K562 (cell line): Measurements from ENCODE around the gene UFSP1. TPM values are rescaled to one million over a fixed set of nuclear protein-coding genes. Genes with fewer than 3 reads are reported as not detected.

Source experiments
- ATF3 ChIP-seq, 2 experiments: fragments of 450-650 bp in 1 of 2; sonication (generic) in 1 of 2; formaldehyde crosslinking in 1 of 2; IDR thresholded peaks in 1 of 2; conservative IDR thresholded peaks in 1 of 2; 2 replicates each; pipeline versions ENCODE4 v1.6.1 to v1.8.1; 2016 to 2023; ENCODE audit warnings: mild to moderate bottlenecking in 2 of 2, moderate library complexity in 2 of 2, inconsistent platforms in 1 of 2, missing genetic modification reagents in 1 of 2
- BCL6 ChIP-seq: fragments of 250-450 bp; sonication (Bioruptor Pico); IDR thresholded peaks from 2 replicates; pipeline ENCODE4 v1.4.0; 2020
- BHLHE40 ChIP-seq: IDR thresholded peaks from 2 replicates; pipeline ENCODE4 v1.6.1; 2011; ENCODE audit warnings: low read length, improper control_type of control experiment
- CBX1 ChIP-seq: sonication (generic); IDR thresholded peaks from 2 replicates; pipeline ENCODE4 v1.6.1; 2016; ENCODE audit warnings: antibody characterized with exemption, low read depth, mild to moderate bottlenecking
- CBX5 ChIP-seq: IDR thresholded peaks from 2 replicates; pipeline ENCODE4 v1.6.1; 2014; ENCODE audit warnings: low read depth, borderline replicate concordance
- CLOCK ChIP-seq: fragments of 250-450 bp; sonication (Bioruptor Pico); IDR thresholded peaks from 2 replicates; pipeline ENCODE4 v1.4.0; 2020; ENCODE audit warnings: mild to moderate bottlenecking, moderate library complexity, borderline replicate concordance
- DACH1 ChIP-seq: fragments of 450-650 bp; IDR thresholded peaks from 2 replicates; pipeline ENCODE4 v1.6.1; 2018; ENCODE audit not compliant: partially characterized antibody
- DDX20 ChIP-seq: fragments of 450-650 bp; IDR thresholded peaks from 2 replicates; pipeline ENCODE4 v1.6.1; 2016; ENCODE audit warnings: missing genetic modification characterization, low read depth, mild to moderate bottlenecking, missing compliant biosample characterization, moderate library complexity
- HDGF ChIP-seq: fragments of 450-650 bp; IDR thresholded peaks from 2 replicates; pipeline ENCODE4 v1.6.1; 2016
- HSF4 ChIP-seq: fragments of 250-450 bp; sonication (Bioruptor Pico); IDR thresholded peaks from 2 replicates; pipeline ENCODE4 v2.1.2; 2022; ENCODE audit warnings: mild to moderate bottlenecking, moderate library complexity, borderline replicate concordance
- NCOA1 ChIP-seq: fragments of 450-650 bp; IDR thresholded peaks from 2 replicates; pipeline ENCODE4 v1.6.1; 2016; ENCODE audit warnings: low read depth
- POLR2G ChIP-seq: fragments of 200-400 bp; formaldehyde crosslinking; IDR thresholded peaks from 2 replicates; pipeline ENCODE4 v1.6.1; 2017; ENCODE audit warnings: low read depth, mild to moderate bottlenecking, antibody characterized with exemption, low read length, moderate library complexity
- POLR2H ChIP-seq: IDR thresholded peaks from 2 replicates; pipeline ENCODE4 v1.6.1; 2016; ENCODE audit warnings: missing genetic modification characterization, low read depth, mild to moderate bottlenecking, control low read depth, missing compliant biosample characterization, moderate library complexity
- RBM17 ChIP-seq: fragments of 200-400 bp; formaldehyde crosslinking; IDR thresholded peaks from 2 replicates; pipeline ENCODE4 v1.6.1; 2017; ENCODE audit warnings: low read depth, mild to moderate bottlenecking, low read length, borderline replicate concordance
- SRF ChIP-seq, 2 experiments: fragments of 250-450, 450-650 bp in 1 of 2; sonication (Bioruptor Pico) in 1 of 2; sonication (generic) in 1 of 2; formaldehyde crosslinking; IDR thresholded peaks; 2 replicates each; pipeline versions ENCODE4 v1.5.0 to v1.5.1; 2020 to 2022; ENCODE audit warnings: mild to moderate bottlenecking in 1 of 2, missing genetic modification reagents in 1 of 2
- TBP ChIP-seq: optimal IDR thresholded peaks from 2 replicates; pipeline ENCODE3; 2011; ENCODE audit warnings: low read depth, low read length, improper control_type of control experiment
- ZNF12 ChIP-seq: sonication (generic); formaldehyde crosslinking; IDR thresholded peaks from 2 replicates; pipeline ENCODE4 v1.4.0; 2020; ENCODE audit warnings: mild to moderate bottlenecking, missing genetic modification reagents
- ZNF217 ChIP-seq: sonication (generic); formaldehyde crosslinking; IDR thresholded peaks from 2 replicates; pipeline ENCODE4 v1.8.0; 2022; ENCODE audit warnings: mild to moderate bottlenecking, missing genetic modification reagents
- ZNF609 ChIP-seq: sonication (generic); formaldehyde crosslinking; IDR thresholded peaks from 2 replicates; pipeline ENCODE4 v1.8.1; 2023; ENCODE audit warnings: missing genetic modification reagents, mild to moderate bottlenecking, borderline replicate concordance
- polyA plus RNA-seq, 8 experiments: library from polyadenylated mRNA; depleted of rRNA in 4 of 8; stranded (reverse) in 5 of 8; unstranded in 3 of 8; fragments of >200 nt; fragmentation: Nextera tagmentation in 2 of 8; fragmentation: Illumina TruSeq in 1 of 8; extraction: Ambion mirVana in 2 of 8; extraction: Trizol in 1 of 8; gene quantifications; 2 replicates each; pipeline versions ENCODE4 v1.2.1 to v1.2.3, GENCODE V29; 2011 to 2014; ENCODE audit warnings: inconsistent platforms in 1 of 8, missing spikeins in 1 of 8
- total RNA-seq, 7 experiments: library from RNA; depleted of rRNA in 6 of 7; stranded (reverse); fragments of >200 nt in 6 of 7; fragmentation: Illumina TruSeq in 2 of 7; extraction: Trizol in 2 of 7; gene quantifications; 2 replicates each; pipeline versions ENCODE4 v1.2.1 to v1.2.3, GENCODE V29; 2011 to 2021; ENCODE audit warnings: low replicate concordance in 1 of 7

The UFSP1 gene
- total and polyA plus RNA-seq, 9 of the 15 experiments (the other 6 are each of a cell fraction or from before 2014, with no cell fraction given) = 0.50 to 18.8 (median 2.1) TPM

GRCh38 chr7:100874577-100875355 is 14.7 kb downstream of the UFSP1 start, which contains the start of gene SRRT (continued):
- TF ChIP-seq CLOCK = no peak
- TF ChIP-seq CBX5 = no peak
- TF ChIP-seq ZNF12 = peak; percentile 26; the same call in 1 of the 2 replicates
- peak; percentile 97 for TF ChIP-seq POLR2H
- TF ChIP-seq POLR2G = peak; percentile 99
- TF ChIP-seq ATF3 (IDR thresholded peaks at IDR 0.05) = no peak; the same call in 1 of the 2 replicates
- peak; percentile 77 for TF ChIP-seq ATF3 (CRISPR knock-in tag; conservative IDR thresholded peaks at IDR 0.05)
- TF ChIP-seq BCL6 = no peak
- TF ChIP-seq BHLHE40 = peak; percentile 59
- peak; percentile 91 for TF ChIP-seq TBP
- no peak for TF ChIP-seq DACH1
- TF ChIP-seq DDX20 (tag) = no peak
- no peak for TF ChIP-seq RBM17
- TF ChIP-seq SRF (CRISPR knock-in tag; IDR thresholded peaks at IDR 0.05) = 0 out of 4 replicates have a peak, but pooled peaks of 1 of the 2 experiments have one; percentile 65
- TF ChIP-seq ZNF609 (CRISPR knock-in tag) = peak; percentile 19; the same call in 1 of the 2 replicates
- TF ChIP-seq CBX1 = peak; percentile 92
- no peak for TF ChIP-seq HDGF
- TF ChIP-seq HSF4 (CRISPR knock-in tag) = 0 out of 2 replicates have a peak, but pooled peaks have one; percentile 24
- TF ChIP-seq ZNF217 (CRISPR knock-in tag) = no peak
- TF ChIP-seq NCOA1 = peak; percentile 70
